ENCODE data around the gene LOC128125822.

LOC128125822 gene

GRCh38 chr6:63576147-63576772, 4.0 kb downstream of the LOC128125822 start:
- no peak overlapping the region for H3K27ac ChIP-seq (ENCODE audit: extremely low read depth, low read depth, low read length)
- H3K4me3 ChIP-seq (ENCODE audit: low read depth, low read length) = no peak overlapping the region
- H3K36me3 ChIP-seq (ENCODE audit: control insufficient read depth in 2 of 2, insufficient read depth in 1 of 2, low read length in 2 of 2) = peaks cover 51 to 58% of the 10 kb centered on the region in 2 experiments
- ChIA-PET POLR2A (no interaction called here), CTCF (interaction anchor here (0.5 to 1.1 kb wide), 3 partner anchors 10 to 22 kb away, joined by 3 to 5 read pairs (median 3); no protein-coding TSS in a partner anchor)
- TF ChIP-seq KLF17 (tag by site-specific recombination; IDR thresholded peaks at IDR 0.05) (no peak), PRDM10 (tag by site-specific recombination; IDR thresholded peaks at IDR 0.05) (no peak)
- H3K4me1 ChIP-seq (ENCODE audit: control insufficient read depth, insufficient read depth, low read length) = peaks cover 14% of the 10 kb centered on the region; the same call in 1 of the 2 replicates
- H3K9me3 ChIP-seq (ENCODE audit: control insufficient read depth, insufficient read depth, low read depth, low read length) = no peaks in the 10 kb centered on the region

GRCh38 chr6:63576985-63577712, 4.9 kb downstream of the LOC128125822 start:
- TF ChIP-seq, protein P1, sequence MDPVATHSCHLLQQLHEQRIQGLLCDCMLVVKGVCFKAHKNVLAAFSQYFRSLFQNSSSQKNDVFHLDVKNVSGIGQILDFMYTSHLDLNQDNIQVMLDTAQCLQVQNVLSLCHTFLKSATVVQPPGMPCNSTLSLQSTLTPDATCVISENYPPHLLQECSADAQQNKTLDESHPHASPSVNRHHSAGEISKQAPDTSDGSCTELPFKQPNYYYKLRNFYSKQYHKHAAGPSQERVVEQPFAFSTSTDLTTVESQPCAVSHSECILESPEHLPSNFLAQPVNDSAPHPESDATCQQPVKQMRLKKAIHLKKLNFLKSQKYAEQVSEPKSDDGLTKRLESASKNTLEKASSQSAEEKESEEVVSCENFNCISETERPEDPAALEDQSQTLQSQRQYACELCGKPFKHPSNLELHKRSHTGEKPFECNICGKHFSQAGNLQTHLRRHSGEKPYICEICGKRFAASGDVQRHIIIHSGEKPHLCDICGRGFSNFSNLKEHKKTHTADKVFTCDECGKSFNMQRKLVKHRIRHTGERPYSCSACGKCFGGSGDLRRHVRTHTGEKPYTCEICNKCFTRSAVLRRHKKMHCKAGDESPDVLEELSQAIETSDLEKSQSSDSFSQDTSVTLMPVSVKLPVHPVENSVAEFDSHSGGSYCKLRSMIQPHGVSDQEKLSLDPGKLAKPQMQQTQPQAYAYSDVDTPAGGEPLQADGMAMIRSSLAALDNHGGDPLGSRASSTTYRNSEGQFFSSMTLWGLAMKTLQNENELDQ (tag by site-specific recombination; IDR thresholded peaks at IDR 0.05; ENCODE audit: low read depth) = no peak
- TF ChIP-seq ZNF239 (tag by site-specific recombination; IDR thresholded peaks at IDR 0.05) = no peak
- TF ChIP-seq GLI2 (tag by site-specific recombination; IDR thresholded peaks at IDR 0.05; ENCODE audit: borderline replicate concordance, low read depth) = no peak
- TF ChIP-seq, protein P2, sequence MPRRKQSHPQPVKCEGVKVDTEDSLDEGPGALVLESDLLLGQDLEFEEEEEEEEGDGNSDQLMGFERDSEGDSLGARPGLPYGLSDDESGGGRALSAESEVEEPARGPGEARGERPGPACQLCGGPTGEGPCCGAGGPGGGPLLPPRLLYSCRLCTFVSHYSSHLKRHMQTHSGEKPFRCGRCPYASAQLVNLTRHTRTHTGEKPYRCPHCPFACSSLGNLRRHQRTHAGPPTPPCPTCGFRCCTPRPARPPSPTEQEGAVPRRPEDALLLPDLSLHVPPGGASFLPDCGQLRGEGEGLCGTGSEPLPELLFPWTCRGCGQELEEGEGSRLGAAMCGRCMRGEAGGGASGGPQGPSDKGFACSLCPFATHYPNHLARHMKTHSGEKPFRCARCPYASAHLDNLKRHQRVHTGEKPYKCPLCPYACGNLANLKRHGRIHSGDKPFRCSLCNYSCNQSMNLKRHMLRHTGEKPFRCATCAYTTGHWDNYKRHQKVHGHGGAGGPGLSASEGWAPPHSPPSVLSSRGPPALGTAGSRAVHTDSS (tag by site-specific recombination; IDR thresholded peaks at IDR 0.05) = no peak
- TF ChIP-seq TCF7L2 (IDR thresholded peaks at IDR 0.05; ENCODE audit: borderline replicate concordance, low read depth, low read length) = no peak
- no peak for TF ChIP-seq ZNF624 (tag by site-specific recombination; IDR thresholded peaks at IDR 0.05)
- TF ChIP-seq ZNF157 (tag by site-specific recombination; IDR thresholded peaks at IDR 0.05) = no peak
- no peak for TF ChIP-seq KLF8 (tag by site-specific recombination; IDR thresholded peaks at IDR 0.05)
- TF ChIP-seq ZNF214 (tag by site-specific recombination; IDR thresholded peaks at IDR 0.05; ENCODE audit: borderline replicate concordance) = no peak
- no peak for TF ChIP-seq ZNF266 (tag by site-specific recombination; IDR thresholded peaks at IDR 0.05; ENCODE audit: low read depth)
- no peak for TF ChIP-seq SCRT2 (tag by site-specific recombination; IDR thresholded peaks at IDR 0.05)
- TF ChIP-seq ZEB2 (tag by site-specific recombination; IDR thresholded peaks at IDR 0.05) = no peak
- TF ChIP-seq ZNF140 (tag by site-specific recombination; IDR thresholded peaks at IDR 0.05) = no peak
- no peak for TF ChIP-seq ZNF148 (tag by site-specific recombination; IDR thresholded peaks at IDR 0.05; ENCODE audit: borderline replicate concordance)
- no peak for TF ChIP-seq ZNF660 (tag by site-specific recombination; IDR thresholded peaks at IDR 0.05)
- TF ChIP-seq GFI1B (tag by site-specific recombination; IDR thresholded peaks at IDR 0.05) = no peak
- Histone ChIP-seq H3K4me1 (ENCODE audit: control insufficient read depth, insufficient read depth, low read length) (peaks cover 12% of the 10 kb centered on the region; the same call in 1 of the 2 replicates), H3K9me3 (ENCODE audit: control insufficient read depth, insufficient read depth, low read depth, low read length) (no peaks in the 10 kb centered on the region), H3K27ac (ENCODE audit: extremely low read depth, low read depth, low read length) (no peak overlapping the region), H3K36me3 (ENCODE audit: control insufficient read depth in 2 of 2, insufficient read depth in 1 of 2, low read length in 2 of 2) (peaks cover 58 to 67% of the 10 kb centered on the region in 2 experiments), H3K4me3 (ENCODE audit: low read depth, low read length) (no peak overlapping the region)
- ChIA-PET CTCF (interaction anchor here (0.7 to 1.1 kb wide), 4 partner anchors 11 to 187 kb away, joined by 3 to 5 read pairs (median 4); no protein-coding TSS in a partner anchor), POLR2A (no interaction called here)
